HL-60 (cell line): ENCODE data around the gene KRT34.

Source experiments
- GABPA ChIP-seq: IDR thresholded peaks from 2 replicates; pipeline ENCODE4 v1.6.1; 2012; ENCODE audit warnings: low read depth
- POLR2AphosphoS5 ChIP-seq: IDR thresholded peaks from 2 replicates; pipeline ENCODE4 v1.6.1; 2012; ENCODE audit warnings: low read depth
- TF ChIP-seq, protein P1 (sequence below): IDR thresholded peaks from one replicate; pipeline ENCODE4 v1.5.1; 2011; ENCODE audit warnings: low read length, control low read depth, inconsistent platforms; ENCODE audit not compliant: insufficient read depth
- TF ChIP-seq, protein P2 (sequence below): IDR thresholded peaks from 2 replicates; pipeline ENCODE4 v1.6.1; 2012; ENCODE audit warnings: low read depth; ENCODE audit not compliant: insufficient replicate concordance

DNA sequence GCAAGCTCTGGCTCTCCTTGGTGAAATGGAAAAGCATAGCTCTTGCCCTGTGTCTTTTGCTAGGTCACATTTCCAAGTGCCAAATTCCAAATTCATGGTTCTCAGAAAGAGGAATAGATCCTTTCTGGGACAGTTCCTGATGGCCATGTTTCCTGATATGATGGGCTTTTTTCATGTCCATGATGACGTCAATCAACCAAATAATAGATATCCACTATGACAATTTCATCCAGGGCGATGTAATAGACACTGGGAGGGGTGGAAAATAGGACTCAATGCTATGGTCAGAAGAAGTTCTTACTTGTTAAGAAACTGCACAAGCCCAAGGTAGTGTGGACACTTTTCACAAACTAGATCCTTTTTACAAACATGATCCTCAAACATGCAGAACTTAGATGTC lies 30.9 kb downstream of the KRT34 start:
- TF ChIP-seq POLR2AphosphoS5 (no peak), GABPA (no peak)
- TF ChIP-seq, protein P1, sequence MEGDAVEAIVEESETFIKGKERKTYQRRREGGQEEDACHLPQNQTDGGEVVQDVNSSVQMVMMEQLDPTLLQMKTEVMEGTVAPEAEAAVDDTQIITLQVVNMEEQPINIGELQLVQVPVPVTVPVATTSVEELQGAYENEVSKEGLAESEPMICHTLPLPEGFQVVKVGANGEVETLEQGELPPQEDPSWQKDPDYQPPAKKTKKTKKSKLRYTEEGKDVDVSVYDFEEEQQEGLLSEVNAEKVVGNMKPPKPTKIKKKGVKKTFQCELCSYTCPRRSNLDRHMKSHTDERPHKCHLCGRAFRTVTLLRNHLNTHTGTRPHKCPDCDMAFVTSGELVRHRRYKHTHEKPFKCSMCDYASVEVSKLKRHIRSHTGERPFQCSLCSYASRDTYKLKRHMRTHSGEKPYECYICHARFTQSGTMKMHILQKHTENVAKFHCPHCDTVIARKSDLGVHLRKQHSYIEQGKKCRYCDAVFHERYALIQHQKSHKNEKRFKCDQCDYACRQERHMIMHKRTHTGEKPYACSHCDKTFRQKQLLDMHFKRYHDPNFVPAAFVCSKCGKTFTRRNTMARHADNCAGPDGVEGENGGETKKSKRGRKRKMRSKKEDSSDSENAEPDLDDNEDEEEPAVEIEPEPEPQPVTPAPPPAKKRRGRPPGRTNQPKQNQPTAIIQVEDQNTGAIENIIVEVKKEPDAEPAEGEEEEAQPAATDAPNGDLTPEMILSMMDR: no peak
- TF ChIP-seq, protein P2, sequence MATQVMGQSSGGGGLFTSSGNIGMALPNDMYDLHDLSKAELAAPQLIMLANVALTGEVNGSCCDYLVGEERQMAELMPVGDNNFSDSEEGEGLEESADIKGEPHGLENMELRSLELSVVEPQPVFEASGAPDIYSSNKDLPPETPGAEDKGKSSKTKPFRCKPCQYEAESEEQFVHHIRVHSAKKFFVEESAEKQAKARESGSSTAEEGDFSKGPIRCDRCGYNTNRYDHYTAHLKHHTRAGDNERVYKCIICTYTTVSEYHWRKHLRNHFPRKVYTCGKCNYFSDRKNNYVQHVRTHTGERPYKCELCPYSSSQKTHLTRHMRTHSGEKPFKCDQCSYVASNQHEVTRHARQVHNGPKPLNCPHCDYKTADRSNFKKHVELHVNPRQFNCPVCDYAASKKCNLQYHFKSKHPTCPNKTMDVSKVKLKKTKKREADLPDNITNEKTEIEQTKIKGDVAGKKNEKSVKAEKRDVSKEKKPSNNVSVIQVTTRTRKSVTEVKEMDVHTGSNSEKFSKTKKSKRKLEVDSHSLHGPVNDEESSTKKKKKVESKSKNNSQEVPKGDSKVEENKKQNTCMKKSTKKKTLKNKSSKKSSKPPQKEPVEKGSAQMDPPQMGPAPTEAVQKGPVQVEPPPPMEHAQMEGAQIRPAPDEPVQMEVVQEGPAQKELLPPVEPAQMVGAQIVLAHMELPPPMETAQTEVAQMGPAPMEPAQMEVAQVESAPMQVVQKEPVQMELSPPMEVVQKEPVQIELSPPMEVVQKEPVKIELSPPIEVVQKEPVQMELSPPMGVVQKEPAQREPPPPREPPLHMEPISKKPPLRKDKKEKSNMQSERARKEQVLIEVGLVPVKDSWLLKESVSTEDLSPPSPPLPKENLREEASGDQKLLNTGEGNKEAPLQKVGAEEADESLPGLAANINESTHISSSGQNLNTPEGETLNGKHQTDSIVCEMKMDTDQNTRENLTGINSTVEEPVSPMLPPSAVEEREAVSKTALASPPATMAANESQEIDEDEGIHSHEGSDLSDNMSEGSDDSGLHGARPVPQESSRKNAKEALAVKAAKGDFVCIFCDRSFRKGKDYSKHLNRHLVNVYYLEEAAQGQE: no peak
